GM18502 (cell line): Measurements from ENCODE around the gene GABRQ.
A peak's percentile ranks its signal among the peaks of the same experiment; 100 is the strongest.

Source experiments
- ATAC-seq: cut with Tn5 transposase; IDR thresholded peaks from one replicate; pipeline ENCODE4 v1.9.1; 2021; ENCODE audit warnings: mild to moderate bottlenecking; ENCODE audit not compliant: unreplicated experiment, poor library complexity

The GABRQ gene

GRCh38 chrX:152637649-152638442 is at the start of gene GABRQ:
Gene GABRQ, plus strand, starts transcription at chrX:152637895. Its CDS starts 308 bp downstream, at chrX:152638203.
- ATAC-seq, result no peak

- no peak for ATAC-seq
Observed at GRCh38 chrX:152588206-152588605, 49.5 kb upstream of the GABRQ start.

GRCh38 chrX:152600853-152601633 is 36.7 kb upstream of the GABRQ start:
- no peak for ATAC-seq

DNA sequence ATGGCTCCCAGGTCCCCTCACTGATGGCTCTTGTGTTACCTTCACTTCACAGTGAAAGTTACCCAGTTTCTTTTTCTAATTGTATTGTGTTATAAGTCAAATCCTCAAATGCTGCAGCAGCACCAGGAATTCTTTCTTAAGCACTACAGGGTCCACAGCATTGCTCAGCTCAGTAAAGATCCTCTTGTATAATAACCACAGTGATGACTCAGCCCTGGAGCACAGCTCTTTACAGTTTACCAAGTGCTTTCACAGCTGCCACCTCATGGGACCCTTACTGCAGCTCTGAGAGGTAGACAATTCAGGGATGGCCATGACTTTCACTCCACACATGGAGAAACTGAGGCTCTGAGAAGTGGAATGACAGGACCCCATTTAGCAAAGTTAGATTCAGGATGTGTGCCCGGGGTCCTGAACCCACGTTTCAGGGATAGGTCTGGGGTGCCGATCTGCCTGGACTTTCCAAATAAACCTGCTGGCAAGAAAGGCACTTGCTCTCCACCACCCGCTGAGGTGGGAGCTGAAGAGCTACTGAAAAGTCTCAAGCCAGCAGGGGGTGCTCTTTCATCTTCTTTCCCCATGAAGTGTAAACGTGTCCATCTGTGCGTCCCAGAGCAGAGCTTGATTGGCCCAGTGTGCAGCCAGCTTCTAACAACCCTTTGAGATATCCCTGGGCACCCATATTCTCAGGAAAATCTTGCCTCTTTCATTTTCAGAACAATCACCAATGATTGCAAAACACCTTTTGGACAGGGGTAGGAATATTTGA is 35.7 kb upstream of the GABRQ start:
- ATAC-seq, result no peak

DNA sequence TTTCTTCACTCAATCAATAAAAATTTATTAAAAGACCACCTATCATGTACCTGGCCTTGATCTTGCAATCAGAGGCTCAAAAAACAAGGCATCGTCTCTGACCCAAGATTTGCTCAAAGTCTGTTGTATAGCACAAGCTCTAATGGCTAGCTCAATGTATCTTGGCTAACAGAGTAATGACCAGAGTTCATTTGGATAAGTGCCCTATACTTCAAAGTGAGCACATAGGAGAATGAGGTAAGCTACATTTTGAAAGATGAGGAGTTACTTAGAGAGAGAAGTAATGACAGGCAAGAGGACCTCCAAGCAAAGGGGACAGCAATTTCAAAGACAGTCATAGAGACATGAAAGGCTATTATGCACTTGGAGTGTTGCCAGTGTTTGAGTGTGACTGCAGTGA is 22.9 kb upstream of the GABRQ start:
- ATAC-seq, result no peak

GRCh38 chrX:152619897-152620296 is 17.8 kb upstream of the GABRQ start:
- no peak for ATAC-seq

- ATAC-seq, result peak; percentile 65
Observed at GRCh38 chrX:152632445-152633097, 5.1 kb upstream of the GABRQ start.

GRCh38 chrX:152635941-152636340 is 1.8 kb upstream of the GABRQ start:
- peak; percentile 46 for ATAC-seq

- ATAC-seq, result no peak
Observed at GRCh38 chrX:152638443-152638904, 779 bp downstream of the GABRQ start.

DNA sequence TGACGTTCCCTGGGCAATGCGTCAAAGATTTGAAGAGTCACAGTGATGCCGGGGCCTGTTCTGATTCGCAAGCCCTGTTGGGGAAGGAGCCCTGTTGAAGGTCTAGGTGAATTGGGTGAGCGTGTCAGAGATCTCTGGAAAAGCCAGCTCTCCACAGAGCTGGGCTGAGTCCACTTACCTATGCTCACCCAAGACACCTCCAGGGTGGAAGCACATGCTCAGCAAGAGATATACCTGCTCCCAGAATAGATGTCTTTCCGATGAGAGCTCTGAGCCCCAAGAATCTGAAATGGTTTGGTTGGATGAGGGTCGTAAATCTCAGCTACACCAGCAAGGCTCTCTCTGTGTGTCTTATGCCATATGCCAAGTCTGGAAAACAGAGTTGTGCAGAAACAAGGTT is 1.7 kb downstream of the GABRQ start:
- no peak for ATAC-seq

DNA sequence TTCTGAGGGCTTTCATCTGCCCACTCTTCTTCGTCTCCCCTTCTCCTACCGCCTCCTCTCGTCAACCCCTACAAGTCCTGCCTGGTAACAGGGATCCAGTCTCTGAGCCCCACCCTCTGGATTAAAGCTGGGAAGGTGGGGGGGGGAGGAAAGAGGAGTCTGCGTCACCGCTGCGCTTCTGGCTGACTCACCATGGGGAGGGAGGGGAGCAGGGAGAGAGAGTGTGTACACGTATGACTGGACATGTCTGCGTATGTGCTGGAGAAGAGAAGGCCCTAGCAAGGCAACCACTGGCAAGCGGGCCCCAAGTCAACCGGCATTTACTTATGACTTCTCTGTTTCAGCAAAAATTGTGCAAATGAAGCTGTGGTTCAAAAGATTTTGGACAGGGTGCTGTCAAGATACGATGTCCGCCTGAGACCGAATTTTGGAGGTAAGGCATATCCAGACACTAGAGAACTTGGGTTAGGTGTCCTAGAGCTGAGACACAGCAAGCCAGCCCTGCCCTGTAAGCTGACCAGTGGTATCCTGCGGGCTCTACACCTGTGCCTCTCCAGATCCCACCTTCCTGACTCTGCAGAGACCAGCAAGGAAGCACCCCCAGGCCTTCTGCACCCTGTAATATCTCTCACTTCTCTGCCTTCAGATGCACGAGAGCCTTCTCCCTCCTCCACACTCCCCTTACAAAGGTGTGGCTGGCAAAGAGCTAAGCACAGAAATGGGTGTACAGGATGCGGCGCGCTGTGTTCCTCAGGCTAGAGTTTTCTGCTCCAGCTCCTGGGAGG is 2.5 kb downstream of the GABRQ start:
- no peak for ATAC-seq

GRCh38 chrX:152641256-152641875 is 3.7 kb downstream of the GABRQ start:
- ATAC-seq, result no peak

GRCh38 chrX:152641996-152642395 is 4.3 kb downstream of the GABRQ start:
- no peak for ATAC-seq

- no peak for ATAC-seq
Observed at GRCh38 chrX:152642931-152643564, 5.4 kb downstream of the GABRQ start.

DNA sequence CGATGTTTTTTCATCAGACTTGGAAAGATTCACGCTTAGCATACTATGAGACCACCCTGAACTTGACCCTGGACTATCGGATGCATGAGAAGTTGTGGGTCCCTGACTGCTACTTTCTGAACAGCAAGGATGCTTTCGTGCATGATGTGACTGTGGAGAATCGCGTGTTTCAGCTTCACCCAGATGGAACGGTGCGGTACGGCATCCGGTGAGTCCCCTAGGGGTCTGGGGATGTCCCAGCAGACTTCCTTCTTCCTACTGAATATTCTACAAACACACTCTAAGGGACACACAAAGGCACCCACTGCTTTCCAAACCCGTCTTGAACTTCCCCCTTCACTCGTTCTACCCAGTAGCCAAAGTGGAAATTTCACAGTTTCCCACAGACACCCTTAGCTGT is 9.3 kb downstream of the GABRQ start:
- ATAC-seq, result no peak

DNA sequence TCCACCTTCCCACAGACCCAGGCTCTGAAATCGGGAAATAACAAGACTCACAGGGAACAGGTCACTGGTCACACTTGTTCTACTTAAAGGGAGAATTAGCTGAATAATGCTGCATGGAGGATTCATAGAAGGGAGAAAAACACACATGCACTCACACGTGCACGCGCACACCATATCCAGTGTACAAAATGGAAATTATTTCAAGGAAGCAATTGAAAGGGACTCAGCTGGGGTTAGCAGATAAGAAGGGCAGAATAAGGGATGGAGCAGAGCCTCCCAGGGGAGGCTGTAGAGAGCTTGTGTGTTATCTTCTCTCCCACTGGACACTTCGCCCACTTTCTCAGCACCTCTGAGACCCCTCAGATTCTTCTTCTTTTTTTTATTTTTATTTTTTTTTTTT is 10.3 kb downstream of the GABRQ start:
- ATAC-seq, result no peak

GRCh38 chrX:152652060-152652459 is 14.4 kb downstream of the GABRQ start:
- no peak for ATAC-seq

- ATAC-seq, result no peak
Observed at GRCh38 chrX:152652467-152652866, 14.8 kb downstream of the GABRQ start.

DNA sequence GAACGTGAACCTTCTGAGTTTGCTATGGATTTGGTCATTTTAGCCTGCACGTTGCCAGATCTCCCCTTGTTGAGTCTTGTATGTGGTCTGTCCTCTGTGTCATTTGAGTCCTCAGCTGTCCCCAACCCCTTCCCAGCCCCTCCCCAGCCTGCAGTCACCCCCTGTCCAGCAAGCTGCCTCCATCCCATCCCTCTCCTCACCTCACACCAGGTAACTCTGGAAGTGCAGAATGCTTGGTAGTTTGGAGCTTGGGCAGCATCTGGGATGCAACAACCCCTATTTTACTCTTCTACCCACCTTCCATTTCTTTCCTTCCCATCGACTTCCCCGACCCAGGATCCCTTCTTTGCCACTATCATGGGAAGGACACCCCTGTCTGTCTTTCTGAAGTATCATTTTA is 18.4 kb downstream of the GABRQ start:
- no peak for ATAC-seq
